IPS DF 6.9 (cell line): ENCODE measurements around the gene COL15A1.

ENCODE experiments used
- DNase-seq: peaks from one replicate; pipeline ENCODE4 v3.0.0-alpha.2; 2013; ENCODE audit warnings: low read depth, low spot score
- H3K27ac ChIP-seq: one replicate; pipeline ENCODE4 v1.5.1; 2013; ENCODE audit warnings: low read length, control low read depth
- H3K27me3 ChIP-seq: 2 replicates; pipeline ENCODE4 v1.6.1; 2013; ENCODE audit warnings: mild to moderate bottlenecking, low read length; ENCODE audit not compliant: control insufficient read depth, insufficient read depth
- H3K36me3 ChIP-seq: 2 replicates; pipeline ENCODE4 v1.6.1; 2013; ENCODE audit warnings: low read length; ENCODE audit not compliant: control insufficient read depth, insufficient read depth
- H3K4me1 ChIP-seq: 2 replicates; pipeline ENCODE4 v1.6.1; 2013; ENCODE audit warnings: low read length; ENCODE audit not compliant: control insufficient read depth, insufficient read depth
- H3K4me3 ChIP-seq: 2 replicates; pipeline ENCODE4 v1.5.1; 2013; ENCODE audit warnings: mild to moderate bottlenecking, low read length
- H3K9me3 ChIP-seq: 2 replicates; pipeline ENCODE4 v1.6.1; 2013; ENCODE audit warnings: low read length, inconsistent platforms; ENCODE audit not compliant: control insufficient read depth, insufficient read depth
- WGBS: extraction: QIAGEN DNeasy Blood & Tissue Kit; methylation state at CpG from one replicate; pipeline ENCODE4 v1.1.7; 2013; ENCODE audit warnings: mixed read lengths, missing lambda C conversion rate; ENCODE audit not compliant: insufficient read length, insufficient coverage; 5-methylcytosine and 5-hydroxymethylcytosine counted together

Gene COL15A1

DNA sequence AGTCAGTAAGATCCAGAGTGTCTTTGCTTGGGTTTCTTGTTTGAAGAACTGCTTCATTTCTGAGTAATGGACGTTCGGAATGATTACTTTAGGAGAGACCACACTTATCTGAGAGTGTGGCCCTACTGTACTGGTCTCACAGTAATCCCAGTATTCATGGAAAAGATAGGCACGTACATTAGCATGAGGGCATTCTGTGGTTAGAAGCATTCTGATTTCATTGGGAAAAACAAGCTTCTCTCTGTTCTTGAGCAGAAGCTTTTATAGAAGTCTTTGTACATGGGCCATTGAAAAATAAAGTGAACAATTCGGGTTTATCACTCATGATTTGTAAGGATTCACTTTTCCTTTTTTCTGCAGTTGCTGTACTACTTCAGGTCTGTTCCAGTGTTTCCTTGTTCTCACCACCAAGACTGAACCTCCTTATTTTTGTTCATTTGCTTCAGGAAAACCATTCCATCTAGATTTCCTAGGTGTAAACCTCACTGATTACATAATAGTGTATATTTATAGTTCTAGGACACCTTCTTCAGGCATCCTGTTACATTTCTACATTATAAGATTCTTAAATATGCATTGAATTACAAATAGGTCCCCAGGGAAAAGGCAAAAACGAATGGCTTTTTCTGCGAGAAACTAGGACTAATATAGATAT, 171.3 kb downstream of the COL15A1 start:
- no peak for DNase-seq
- no peak overlapping the region for H3K4me3 ChIP-seq
- no CpG with 5 or more reads among the region's 6 CpGs for WGBS
- no peaks in the 10 kb centered on the region for H3K36me3 ChIP-seq
- no peak overlapping the region for H3K27ac ChIP-seq
- peaks cover 2% of the 10 kb centered on the region; the same call in 1 of the 2 replicates for H3K4me1 ChIP-seq
- H3K27me3 ChIP-seq = no peaks in the 10 kb centered on the region
- H3K9me3 ChIP-seq = no peaks in the 10 kb centered on the region

GRCh38 chr9:99116003-99116411, 172.3 kb downstream of the COL15A1 start:
- no peaks in the 10 kb centered on the region for H3K27me3 ChIP-seq
- WGBS = no CpG with 5 or more reads among the region's 3 CpGs
- H3K4me3 ChIP-seq = no peak overlapping the region
- no peak overlapping the region for H3K27ac ChIP-seq
- H3K4me1 ChIP-seq = peaks cover 2% of the 10 kb centered on the region; the same call in 1 of the 2 replicates
- DNase-seq = no peak
- no peaks in the 10 kb centered on the region for H3K9me3 ChIP-seq
- no peaks in the 10 kb centered on the region for H3K36me3 ChIP-seq

DNA sequence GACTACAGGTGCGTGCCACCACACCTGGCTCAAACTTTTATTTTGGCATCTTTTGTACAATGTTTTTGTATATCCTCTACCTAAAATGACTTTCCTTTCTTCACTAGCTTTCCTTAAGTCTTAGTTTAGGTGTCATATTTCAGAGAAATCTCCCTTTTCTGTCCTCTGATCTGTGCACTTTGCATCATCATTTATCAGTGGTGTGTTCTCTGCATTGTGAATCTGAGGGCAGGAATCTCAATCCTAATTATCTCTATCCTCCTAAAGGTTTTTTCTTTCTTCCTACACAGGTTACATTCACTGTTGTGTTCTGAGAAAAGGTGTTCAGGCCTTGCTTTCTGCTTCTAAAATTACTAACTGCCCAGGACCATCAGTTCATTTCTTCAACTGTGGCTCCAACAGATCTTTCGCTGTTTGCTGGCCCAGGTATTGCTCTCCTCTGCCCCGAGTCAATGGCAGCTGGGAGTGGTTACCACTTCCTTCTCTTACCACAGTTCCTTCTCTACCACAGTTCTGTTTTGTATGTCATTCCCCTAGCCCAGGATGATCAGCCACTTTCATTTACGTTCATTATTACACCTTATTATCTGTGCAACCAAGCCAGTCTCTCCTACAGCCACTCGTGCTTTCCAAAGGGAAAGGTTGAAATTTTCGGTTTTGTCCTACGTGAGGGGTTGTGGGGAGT, 175.2 kb downstream of the COL15A1 start:
- H3K4me3 ChIP-seq = no peak overlapping the region
- no peaks in the 10 kb centered on the region for H3K27me3 ChIP-seq
- H3K4me1 ChIP-seq = peaks cover 1% of the 10 kb centered on the region; the same call in 1 of the 2 replicates
- no peaks in the 10 kb centered on the region for H3K9me3 ChIP-seq
- no peak for DNase-seq
- H3K36me3 ChIP-seq = no peaks in the 10 kb centered on the region
- H3K27ac ChIP-seq = no peak overlapping the region
- no CpG with 5 or more reads among the region's 7 CpGs for WGBS

DNA sequence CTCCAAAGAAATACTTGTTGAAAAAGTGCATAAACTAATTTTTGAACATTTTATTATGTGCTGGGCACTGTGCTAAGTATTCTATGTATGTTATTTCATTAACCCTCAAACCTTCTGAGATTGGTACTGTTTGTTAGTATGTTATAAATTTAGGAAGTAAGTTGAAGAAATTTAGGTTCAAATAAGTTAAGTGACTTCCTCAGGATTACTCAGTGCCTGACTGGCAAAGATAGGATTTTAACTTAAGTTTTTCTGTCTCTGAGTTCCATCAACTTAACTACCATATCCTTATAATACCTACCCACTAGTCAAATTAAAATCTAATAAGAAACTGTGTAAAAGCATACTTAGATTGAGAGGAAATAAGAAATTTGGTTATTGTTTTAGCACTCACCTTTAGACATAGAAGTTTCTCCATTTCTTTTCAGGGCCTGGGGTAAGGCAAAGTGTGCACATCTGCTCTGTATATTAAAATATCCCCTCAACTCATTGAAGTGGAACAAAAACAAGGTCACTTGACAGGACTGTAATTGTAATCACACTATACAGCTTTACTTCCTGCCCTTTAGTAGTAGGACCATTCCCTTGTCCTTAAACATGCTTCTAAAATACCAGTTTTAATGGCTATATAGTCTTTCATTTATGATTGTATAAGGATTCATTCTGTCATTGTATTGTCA, 176.4 kb downstream of the COL15A1 start:
- Histone ChIP-seq H3K36me3 (no peaks in the 10 kb centered on the region), H3K27ac (no peak overlapping the region), H3K9me3 (no peaks in the 10 kb centered on the region), H3K27me3 (no peaks in the 10 kb centered on the region), H3K4me3 (no peak overlapping the region), H3K4me1 (peaks cover 1% of the 10 kb centered on the region; the same call in 1 of the 2 replicates)
- DNase-seq = no peak
